Suprapubic skin (tissue), 4 donors: ENCODE results near the gene FOXJ3. TPM values are rescaled to one million over a fixed set of nuclear protein-coding genes. Genes with fewer than 3 reads are reported as not detected.

Experiments
- DNase-seq, 2 donors: peaks; one replicate each; pipeline ENCODE4 v3.0.0-alpha.2; 2019; ENCODE audit warnings: low spot score in 2 of 2
- H3K27ac ChIP-seq: fragments of 200-600 bp; sonication (generic); one replicate; pipeline ENCODE4 v1.5.1; 2019
- H3K27me3 ChIP-seq: fragments of 200-600 bp; sonication (generic); one replicate; pipeline ENCODE4 v1.5.1; 2019
- H3K36me3 ChIP-seq: fragments of 200-600 bp; sonication (generic); one replicate; pipeline ENCODE4 v1.5.1; 2019
- H3K4me1 ChIP-seq: fragments of 200-600 bp; sonication (generic); one replicate; pipeline ENCODE4 v1.5.1; 2019
- H3K4me3 ChIP-seq: fragments of 200-600 bp; sonication (generic); one replicate; pipeline ENCODE4 v1.5.1; 2019; ENCODE audit warnings: mild to moderate bottlenecking
- H3K9me3 ChIP-seq: fragments of 200-600 bp; sonication (generic); one replicate; pipeline ENCODE4 v1.5.1; 2019
- EP300 ChIP-seq: sonication (generic); formaldehyde crosslinking; IDR thresholded peaks from one replicate; pipeline ENCODE4 v1.6.1; 2017; ENCODE audit warnings: antibody characterized with exemption
- POLR2A ChIP-seq, 2 donors: fragments of 450-650 bp; IDR thresholded peaks; one replicate each; pipeline ENCODE4 v1.6.1; 2017; ENCODE audit warnings: antibody characterized with exemption in 2 of 2, mild to moderate bottlenecking in 2 of 2, moderate library complexity in 2 of 2
- POLR2AphosphoS5 ChIP-seq, 3 donors: sonication (generic); formaldehyde crosslinking; IDR thresholded peaks; one replicate each; pipeline ENCODE4 v1.6.1; 2017; ENCODE audit warnings: antibody characterized with exemption in 3 of 3
- WGBS: methylation state at CpG from one replicate; pipeline ENCODE4 v1.1.5; 2018; 5-methylcytosine and 5-hydroxymethylcytosine counted together
- total RNA-seq, 4 donors: library from RNA; depleted of rRNA; stranded (reverse); fragments of >200 nt; gene quantifications; one replicate each; pipeline ENCODE4 v1.1.0, GENCODE V29; 2016
- TF ChIP-seq, protein P1 (sequence below), 2 donors: fragments of 200-600 bp in 1 of 2; fragments of 450-650 bp in 1 of 2; sonication (generic) in 1 of 2; IDR thresholded peaks; one replicate each; pipeline ENCODE4 v1.5.1; 2016 to 2019; ENCODE audit warnings: antibody characterized with exemption in 2 of 2, mild to moderate bottlenecking in 1 of 2, moderate library complexity in 1 of 2

FOXJ3 gene
- total RNA-seq, 4 donors from 2014 or later, result 37.0 to 71.0 (median 41.1) TPM

DNA sequence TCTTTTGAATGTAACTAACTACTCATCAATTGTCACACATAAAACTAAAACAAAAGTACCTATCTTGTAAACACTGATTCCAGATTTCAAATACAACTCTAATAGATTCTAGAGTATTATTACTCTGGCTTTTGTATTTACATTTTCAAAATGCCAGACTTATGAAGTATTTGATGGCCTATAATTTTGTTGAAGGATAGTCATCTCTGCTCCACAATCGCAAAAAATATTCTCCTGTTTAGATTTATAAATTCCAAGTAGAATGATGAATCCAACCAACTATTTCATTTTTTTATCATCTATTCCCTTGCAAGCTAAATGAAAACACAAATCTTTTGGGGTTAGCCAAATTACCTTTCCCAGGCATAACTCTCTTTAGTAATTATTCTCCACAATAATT lies 95.5 kb downstream of the FOXJ3 start:
- no peak for DNase-seq
- Histone ChIP-seq H3K4me1 (peaks cover 8% of the 10 kb centered on the region), H3K4me3 (no peak overlapping the region), H3K9me3 (no peaks in the 10 kb centered on the region), H3K27me3 (no peaks in the 10 kb centered on the region), H3K36me3 (peaks cover 3% of the 10 kb centered on the region), H3K27ac (no peak overlapping the region)
- 92% methylated on average over 1 of the region's 1 CpG for WGBS
- TF ChIP-seq, protein P1, sequence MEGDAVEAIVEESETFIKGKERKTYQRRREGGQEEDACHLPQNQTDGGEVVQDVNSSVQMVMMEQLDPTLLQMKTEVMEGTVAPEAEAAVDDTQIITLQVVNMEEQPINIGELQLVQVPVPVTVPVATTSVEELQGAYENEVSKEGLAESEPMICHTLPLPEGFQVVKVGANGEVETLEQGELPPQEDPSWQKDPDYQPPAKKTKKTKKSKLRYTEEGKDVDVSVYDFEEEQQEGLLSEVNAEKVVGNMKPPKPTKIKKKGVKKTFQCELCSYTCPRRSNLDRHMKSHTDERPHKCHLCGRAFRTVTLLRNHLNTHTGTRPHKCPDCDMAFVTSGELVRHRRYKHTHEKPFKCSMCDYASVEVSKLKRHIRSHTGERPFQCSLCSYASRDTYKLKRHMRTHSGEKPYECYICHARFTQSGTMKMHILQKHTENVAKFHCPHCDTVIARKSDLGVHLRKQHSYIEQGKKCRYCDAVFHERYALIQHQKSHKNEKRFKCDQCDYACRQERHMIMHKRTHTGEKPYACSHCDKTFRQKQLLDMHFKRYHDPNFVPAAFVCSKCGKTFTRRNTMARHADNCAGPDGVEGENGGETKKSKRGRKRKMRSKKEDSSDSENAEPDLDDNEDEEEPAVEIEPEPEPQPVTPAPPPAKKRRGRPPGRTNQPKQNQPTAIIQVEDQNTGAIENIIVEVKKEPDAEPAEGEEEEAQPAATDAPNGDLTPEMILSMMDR (IDR thresholded peaks at IDR 0.05), result no peak
- TF ChIP-seq POLR2A (IDR thresholded peaks at IDR 0.05) (no peak), POLR2AphosphoS5 (IDR thresholded peaks at IDR 0.05) (no peak), EP300 (no peak)

DNA sequence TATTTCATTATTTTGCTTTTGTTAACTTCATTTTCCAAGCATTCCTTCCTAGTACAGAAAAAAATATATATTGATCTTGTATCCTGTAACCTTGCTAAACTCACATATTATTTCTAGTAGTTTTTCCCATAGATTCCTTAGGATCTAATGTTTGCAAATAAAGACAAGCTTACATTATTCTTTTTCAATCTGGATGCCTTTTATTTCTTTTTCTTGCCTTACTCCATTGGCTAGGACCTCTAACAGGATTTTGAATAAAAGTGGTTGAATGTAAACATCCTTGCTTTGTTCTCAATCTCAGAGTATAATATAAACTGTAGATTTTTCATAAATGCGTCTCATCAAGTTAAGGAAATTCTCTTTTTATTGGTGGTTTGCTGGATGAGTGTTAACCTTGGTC lies 96.0 kb downstream of the FOXJ3 start:
- peaks cover 8% of the 10 kb centered on the region for H3K4me1 ChIP-seq
- H3K27me3 ChIP-seq, result no peaks in the 10 kb centered on the region
- no peak for DNase-seq
- TF ChIP-seq EP300 (no peak), POLR2AphosphoS5 (IDR thresholded peaks at IDR 0.05) (no peak)
- TF ChIP-seq, protein P1 (IDR thresholded peaks at IDR 0.05), result no peak
- H3K27ac ChIP-seq, result no peak overlapping the region
- peaks cover 5% of the 10 kb centered on the region for H3K36me3 ChIP-seq
- no peaks in the 10 kb centered on the region for H3K9me3 ChIP-seq
- no peak overlapping the region for H3K4me3 ChIP-seq
- 0% methylated on average over 1 of the region's 1 CpG for WGBS

DNA sequence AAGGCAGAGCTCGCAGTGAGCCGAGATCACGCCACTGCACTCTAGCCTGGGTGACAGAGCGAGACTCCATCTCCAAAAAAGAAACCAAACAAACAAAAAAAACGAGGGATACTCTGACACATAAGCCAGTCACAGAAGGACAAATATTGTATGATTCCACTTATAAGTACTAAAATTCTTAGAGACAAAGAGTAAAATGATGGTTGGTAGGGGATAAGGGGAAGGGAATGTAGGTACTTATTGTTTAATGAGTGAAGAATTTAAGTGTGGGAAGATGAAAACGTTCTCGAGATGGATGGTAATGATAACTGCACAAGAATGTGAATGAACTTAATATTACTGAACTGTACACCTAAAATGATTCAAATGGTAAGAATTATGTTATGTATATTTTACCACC lies 103.8 kb downstream of the FOXJ3 start:
- peaks cover 5% of the 10 kb centered on the region for H3K36me3 ChIP-seq
- H3K27me3 ChIP-seq, result no peaks in the 10 kb centered on the region
- no peak for TF ChIP-seq POLR2A (IDR thresholded peaks at IDR 0.05)
- no peak for TF ChIP-seq EP300
- TF ChIP-seq, protein P1 (IDR thresholded peaks at IDR 0.05), result no peak
- TF ChIP-seq POLR2AphosphoS5 (IDR thresholded peaks at IDR 0.05), result no peak
- no peaks in the 10 kb centered on the region for H3K9me3 ChIP-seq
- no peaks in the 10 kb centered on the region for H3K4me1 ChIP-seq
- H3K4me3 ChIP-seq, result no peak overlapping the region
- 87% methylated on average over 7 of the region's 7 CpGs for WGBS
- DNase-seq, result no peak
- H3K27ac ChIP-seq, result no peak overlapping the region

DNA sequence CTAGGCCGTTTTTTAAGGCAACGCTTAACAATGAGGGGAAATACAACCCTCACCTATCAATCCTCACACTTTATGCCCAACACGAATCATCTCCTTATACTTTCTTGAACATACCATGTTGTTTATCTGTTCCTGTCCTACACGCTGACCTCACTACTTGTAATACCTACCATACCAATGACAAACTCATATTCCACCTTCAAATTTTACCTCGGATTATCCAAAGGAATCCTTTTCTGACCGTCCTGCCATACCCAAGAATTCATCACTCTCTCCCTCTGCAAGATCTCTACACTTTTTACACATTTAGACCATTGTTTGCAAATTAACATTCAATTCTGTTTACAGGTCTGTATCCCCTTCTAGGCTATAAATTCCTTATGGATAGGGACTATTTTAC lies 106.1 kb downstream of the FOXJ3 start:
- H3K9me3 ChIP-seq, result no peaks in the 10 kb centered on the region
- no peak overlapping the region for H3K4me3 ChIP-seq
- 90% methylated on average over 6 of the region's 6 CpGs for WGBS
- H3K36me3 ChIP-seq, result no peaks in the 10 kb centered on the region
- DNase-seq, result no peak
- H3K27me3 ChIP-seq, result no peaks in the 10 kb centered on the region
- H3K4me1 ChIP-seq, result no peaks in the 10 kb centered on the region
- TF ChIP-seq, protein P1 (IDR thresholded peaks at IDR 0.05), result no peak
- TF ChIP-seq POLR2AphosphoS5 (IDR thresholded peaks at IDR 0.05) (no peak), POLR2A (IDR thresholded peaks at IDR 0.05) (no peak), EP300 (no peak)
- H3K27ac ChIP-seq, result no peak overlapping the region

DNA sequence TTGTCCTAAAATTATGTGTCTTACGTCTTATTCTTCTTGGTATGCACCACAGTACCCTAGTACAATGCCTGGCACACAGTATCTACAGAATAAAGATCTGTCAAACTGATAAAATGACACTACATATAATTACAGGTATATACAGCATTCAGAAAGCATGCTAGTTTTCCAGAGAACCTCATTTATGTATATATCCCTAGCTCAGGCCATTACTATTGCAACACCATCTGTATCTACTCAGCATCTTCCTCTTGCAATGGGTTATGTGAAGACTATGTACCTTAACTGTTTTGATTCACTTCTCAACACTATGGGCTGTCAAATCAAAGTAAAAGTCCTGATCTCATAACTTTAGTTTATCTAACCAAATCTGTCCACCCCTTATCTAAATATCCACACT lies 112.0 kb downstream of the FOXJ3 start:
- TF ChIP-seq, protein P1 (IDR thresholded peaks at IDR 0.05), result no peak
- TF ChIP-seq POLR2AphosphoS5 (IDR thresholded peaks at IDR 0.05), result no peak
- TF ChIP-seq EP300, result no peak
- no peak for TF ChIP-seq POLR2A (IDR thresholded peaks at IDR 0.05)
- no peaks in the 10 kb centered on the region for H3K27me3 ChIP-seq
- no peaks in the 10 kb centered on the region for H3K4me1 ChIP-seq
- no peak overlapping the region for H3K27ac ChIP-seq
- no peaks in the 10 kb centered on the region for H3K36me3 ChIP-seq
- WGBS, result 97% methylated on average over 1 of the region's 1 CpG
- no peak overlapping the region for H3K4me3 ChIP-seq
- H3K9me3 ChIP-seq, result no peaks in the 10 kb centered on the region
- DNase-seq, result no peak
